ENCODE measurements around the gene BIN1.

The BIN1 gene

GRCh38 chr2:127045792-127046501 lies 61.0 kb downstream of the BIN1 start:
- H3K4me3 ChIP-seq (ENCODE audit: low read depth, low read length) = no peak overlapping the region
- no peak for DNase-seq (ENCODE audit: low read depth)
- TF ChIP-seq CTCF (conservative IDR thresholded peaks at IDR 0.05; ENCODE audit: low read depth, low read length) = no peak

GRCh38 chr2:127044977-127045661 lies 61.8 kb downstream of the BIN1 start:
- DNase-seq (ENCODE audit: low read depth) = no peak
- no peak overlapping the region for H3K4me3 ChIP-seq (ENCODE audit: low read depth, low read length)
- no peak for TF ChIP-seq CTCF (conservative IDR thresholded peaks at IDR 0.05; ENCODE audit: low read depth, low read length)

GRCh38 chr2:127044165-127044718 lies 62.7 kb downstream of the BIN1 start:
- DNase-seq (ENCODE audit: low read depth) = no peak
- H3K4me3 ChIP-seq (ENCODE audit: low read depth, low read length) = no peak overlapping the region
- no peak for TF ChIP-seq CTCF (conservative IDR thresholded peaks at IDR 0.05; ENCODE audit: low read depth, low read length)

- H3K4me3 ChIP-seq (ENCODE audit: low read depth, low read length) = no peak overlapping the region
- TF ChIP-seq CTCF (conservative IDR thresholded peaks at IDR 0.05; ENCODE audit: low read depth, low read length) = no peak
- no peak for DNase-seq (ENCODE audit: low read depth)
Observed at GRCh38 chr2:127043367-127044164, 63.4 kb downstream of the BIN1 start.

GRCh38 chr2:127041259-127041970 lies 65.5 kb downstream of the BIN1 start:
- no peak overlapping the region for H3K4me3 ChIP-seq (ENCODE audit: low read depth, low read length)
- DNase-seq (ENCODE audit: low read depth) = no peak
- TF ChIP-seq CTCF (conservative IDR thresholded peaks at IDR 0.05; ENCODE audit: low read depth, low read length) = no peak

- H3K4me3 ChIP-seq (ENCODE audit: low read depth, low read length) = no peak overlapping the region
- DNase-seq (ENCODE audit: low read depth) = no peak
- TF ChIP-seq CTCF (conservative IDR thresholded peaks at IDR 0.05; ENCODE audit: low read depth, low read length) = no peak
Observed at GRCh38 chr2:127040169-127040568, 66.8 kb downstream of the BIN1 start.
